GM19372 (cell line): ENCODE measurements around the gene SEZ6.

Experiments used
- ATAC-seq: cut with Tn5 transposase; IDR thresholded peaks from one replicate; pipeline ENCODE4 v1.9.1; 2021; ENCODE audit warnings: mild to moderate bottlenecking, low read depth, moderate library complexity; ENCODE audit not compliant: unreplicated experiment

The SEZ6 gene

GRCh38 chr17:28978356-28978964 lies 27.4 kb downstream of the SEZ6 start:
- ATAC-seq, result no peak

GRCh38 chr17:28977659-28978355 lies 28.0 kb downstream of the SEZ6 start:
- ATAC-seq, result no peak

DNA sequence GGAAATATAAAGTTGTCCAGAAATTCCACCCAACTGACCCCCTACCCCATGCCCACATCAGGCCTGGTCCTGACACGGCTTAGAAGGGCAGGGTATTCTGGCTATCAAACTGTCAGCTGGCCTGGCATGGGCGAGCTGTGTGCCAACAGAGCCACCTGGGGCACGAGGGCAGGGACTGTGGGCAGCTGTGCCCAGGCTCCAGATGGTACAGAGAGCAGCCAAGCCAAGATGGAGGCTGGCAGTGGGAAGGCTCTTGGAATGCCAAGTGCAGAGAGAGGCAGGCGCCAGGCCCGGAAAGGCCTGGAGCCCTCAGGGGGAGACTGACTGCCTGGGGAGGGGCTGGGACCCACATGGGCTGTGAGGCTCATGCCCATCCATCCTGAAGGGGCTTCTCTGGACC lies 30.2 kb downstream of the SEZ6 start:
- no peak for ATAC-seq

DNA sequence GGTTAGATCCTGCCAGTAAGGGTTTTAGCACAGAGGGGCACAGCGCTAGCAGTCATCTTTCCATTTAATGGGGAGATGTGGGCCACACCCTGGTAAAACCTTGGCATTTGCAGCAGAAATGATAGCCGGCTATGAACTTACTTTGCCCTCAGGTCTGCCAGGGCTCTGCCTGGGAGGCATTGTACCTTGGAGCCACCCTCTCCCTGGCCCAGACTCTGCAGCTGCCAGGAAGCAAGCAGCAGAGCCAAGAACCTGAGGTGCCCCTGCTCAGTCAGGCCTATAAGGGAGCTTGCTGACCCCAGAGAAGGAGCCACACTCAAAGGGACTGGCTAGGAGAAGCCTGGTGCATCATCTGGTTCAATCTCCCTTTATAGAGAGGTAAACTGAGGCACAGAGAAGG lies 30.8 kb downstream of the SEZ6 start:
- ATAC-seq, result no peak

GRCh38 chr17:28974451-28974850 lies 31.4 kb downstream of the SEZ6 start:
- no peak for ATAC-seq

DNA sequence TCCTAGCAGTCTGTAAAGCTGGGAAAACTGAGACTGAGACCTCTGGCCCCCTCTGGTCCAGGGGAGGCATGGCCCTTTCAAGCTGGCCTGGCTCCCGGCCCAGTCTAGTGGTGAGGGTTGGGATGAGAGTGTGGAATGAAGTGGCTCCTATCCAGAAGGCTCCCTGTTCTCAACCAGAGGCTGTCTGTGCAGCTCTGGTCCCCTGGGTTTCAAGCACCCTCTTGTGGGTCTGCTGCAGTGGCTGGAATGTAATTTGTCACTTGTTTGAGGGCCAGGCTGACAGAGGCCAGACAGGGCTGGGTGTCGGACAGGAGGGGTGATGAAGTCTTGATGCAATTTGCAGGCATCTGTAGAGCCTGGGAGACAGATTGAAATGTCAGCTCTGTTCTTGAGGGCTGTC lies 32.4 kb downstream of the SEZ6 start:
- no peak for ATAC-seq

DNA sequence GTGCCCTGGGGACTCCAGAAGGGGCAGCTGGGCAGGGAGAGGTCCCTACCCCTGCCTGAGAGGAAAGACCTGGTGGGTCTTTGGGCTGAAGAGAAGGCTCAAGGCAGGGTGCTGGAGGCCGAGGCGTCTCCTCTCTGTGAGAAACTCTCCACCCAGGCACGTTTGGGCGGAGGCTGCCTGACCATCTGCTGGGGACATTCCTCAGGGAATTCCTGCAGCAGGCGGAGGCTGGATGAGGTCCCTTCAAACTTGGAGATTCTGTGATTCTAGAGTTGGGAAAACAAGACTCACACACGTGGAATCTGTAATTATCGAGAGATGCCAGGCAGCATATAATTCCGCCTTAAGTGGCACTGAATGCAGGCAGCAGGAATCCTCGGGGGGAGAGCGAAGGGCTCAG lies 33.4 kb downstream of the SEZ6 start:
- no peak for ATAC-seq

GRCh38 chr17:28970879-28971278 lies 35.0 kb downstream of the SEZ6 start:
- ATAC-seq, result no peak

DNA sequence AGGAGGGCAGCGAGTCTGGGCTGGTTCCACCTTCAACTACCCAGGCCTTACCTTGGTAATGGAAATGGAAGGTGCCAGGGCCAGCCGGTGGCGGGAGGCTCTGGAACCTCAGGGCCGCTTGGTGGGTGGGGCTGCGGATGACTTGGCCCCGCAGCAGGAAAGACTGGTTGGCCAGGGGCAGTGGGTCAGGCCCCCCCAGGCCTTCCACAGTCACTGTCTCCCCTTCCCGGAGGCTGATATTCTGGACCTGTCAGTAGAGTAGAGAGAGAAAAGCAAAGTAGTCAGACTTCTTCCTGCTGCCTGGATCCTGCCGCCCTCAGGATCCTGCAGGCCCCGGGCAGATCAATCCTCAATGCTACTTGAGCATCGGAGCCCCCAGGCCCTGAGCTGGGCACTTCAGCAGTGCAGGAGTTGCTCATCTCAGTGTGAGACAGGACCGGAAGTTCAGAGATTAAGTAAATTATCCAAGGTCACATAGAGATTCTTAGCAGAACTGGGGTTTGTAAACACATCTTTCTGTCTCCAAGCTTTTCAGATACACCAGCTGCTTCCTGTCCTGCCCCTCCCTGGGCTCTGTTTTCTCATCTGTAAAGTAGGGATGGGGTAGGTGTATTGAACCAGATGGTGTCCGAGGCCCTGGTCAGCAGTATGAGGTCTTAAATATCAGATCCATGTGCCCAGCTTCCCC lies 36.0 kb downstream of the SEZ6 start:
- no peak for ATAC-seq

GRCh38 chr17:28968914-28969295 lies 36.9 kb downstream of the SEZ6 start:
- no peak for ATAC-seq

DNA sequence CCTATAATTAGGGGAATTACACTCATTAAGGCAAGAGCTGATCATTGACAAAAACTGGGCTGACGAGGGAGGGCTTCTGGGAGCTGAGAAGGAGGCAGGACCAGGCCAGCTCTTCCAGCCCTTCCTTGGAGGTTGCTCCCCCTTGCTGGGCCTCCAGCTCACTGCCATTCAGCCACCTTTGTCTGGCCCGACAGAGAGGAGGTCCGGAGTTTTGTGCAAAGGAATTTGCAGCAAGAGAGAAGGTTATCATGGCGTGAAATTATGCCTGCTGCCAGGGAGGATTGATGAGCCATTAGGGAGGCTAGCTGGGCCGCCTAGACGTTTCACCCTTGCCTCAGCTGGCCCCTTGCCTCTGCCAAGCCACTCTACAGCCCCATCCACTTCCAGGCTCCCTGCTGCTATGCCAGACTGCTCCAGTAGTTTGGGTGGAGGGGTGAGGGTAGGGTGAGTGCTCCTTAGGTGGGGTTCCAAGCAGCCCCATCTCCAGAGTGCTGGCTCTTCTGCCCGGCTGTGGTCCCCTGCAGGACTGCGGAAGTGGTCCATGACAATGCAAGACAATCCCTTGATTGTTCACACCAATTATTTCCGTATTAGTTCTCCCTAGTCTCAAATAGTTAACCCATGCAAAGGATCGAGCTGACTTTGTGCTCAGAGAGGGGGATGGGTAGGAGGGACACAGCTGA lies 37.5 kb downstream of the SEZ6 start:
- no peak for ATAC-seq

DNA sequence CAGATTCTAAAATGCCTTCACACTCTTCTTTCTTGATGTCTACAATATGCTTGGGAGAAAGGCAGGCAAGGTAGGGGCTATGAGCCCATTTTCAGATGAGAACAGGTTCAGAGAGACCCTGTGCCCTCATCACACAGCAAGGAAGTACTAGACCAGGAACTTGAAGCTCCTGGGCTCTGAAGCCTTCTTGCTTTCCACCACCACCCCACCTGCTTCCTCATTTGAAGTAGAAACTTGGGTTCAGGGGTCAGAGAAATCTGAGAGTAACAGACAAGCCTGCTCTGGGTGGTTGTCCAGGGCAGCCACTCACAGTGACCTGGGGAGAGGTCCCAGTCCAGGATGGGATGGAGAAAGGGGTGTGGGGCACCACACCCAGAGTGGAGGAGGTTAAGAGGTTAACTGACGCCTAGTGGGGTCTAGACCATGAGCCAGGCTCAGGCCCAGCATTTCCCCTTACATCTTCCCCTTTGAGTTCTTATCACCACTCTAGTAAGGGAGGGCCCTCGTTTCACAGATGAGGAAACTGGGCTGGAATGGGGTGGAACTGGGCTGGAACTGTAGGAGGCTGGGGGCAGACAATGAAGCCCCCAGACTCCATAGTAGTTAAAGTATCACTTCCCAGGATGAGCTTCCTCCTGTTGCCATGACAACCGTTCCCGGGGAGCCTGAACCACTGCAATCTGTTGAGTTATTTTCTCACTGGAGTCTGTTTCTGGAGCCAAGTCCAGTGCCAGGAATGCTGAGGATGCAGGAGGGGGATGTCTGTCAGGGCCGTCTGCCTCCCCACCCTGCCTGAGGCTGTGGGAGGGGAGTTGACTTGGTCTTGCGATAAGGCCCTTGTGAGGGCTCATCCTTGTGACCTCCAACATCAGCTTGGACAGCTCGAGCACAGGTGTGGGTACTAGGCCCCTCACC lies 38.4 kb downstream of the SEZ6 start:
- no peak for ATAC-seq

DNA sequence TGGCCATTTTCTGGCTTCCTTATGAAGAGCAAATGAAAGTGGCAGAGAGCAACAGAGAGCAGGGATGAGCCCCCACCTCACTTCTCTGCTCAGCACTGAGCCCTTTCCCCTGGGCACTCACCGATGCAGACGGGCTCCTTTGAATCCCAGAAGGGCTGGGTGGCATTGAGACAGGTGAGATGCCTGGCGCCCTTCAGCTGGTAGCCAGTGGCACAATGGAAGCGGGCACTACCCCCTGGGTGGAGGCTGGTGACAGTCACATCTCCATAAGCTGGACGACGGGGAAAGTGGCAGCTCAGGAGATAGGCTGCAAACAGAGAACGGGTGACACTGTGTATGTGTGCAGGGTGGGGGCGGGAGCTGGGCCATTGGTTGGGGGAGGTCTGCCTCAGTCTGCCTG lies 42.0 kb downstream of the SEZ6 start:
- no peak for ATAC-seq

DNA sequence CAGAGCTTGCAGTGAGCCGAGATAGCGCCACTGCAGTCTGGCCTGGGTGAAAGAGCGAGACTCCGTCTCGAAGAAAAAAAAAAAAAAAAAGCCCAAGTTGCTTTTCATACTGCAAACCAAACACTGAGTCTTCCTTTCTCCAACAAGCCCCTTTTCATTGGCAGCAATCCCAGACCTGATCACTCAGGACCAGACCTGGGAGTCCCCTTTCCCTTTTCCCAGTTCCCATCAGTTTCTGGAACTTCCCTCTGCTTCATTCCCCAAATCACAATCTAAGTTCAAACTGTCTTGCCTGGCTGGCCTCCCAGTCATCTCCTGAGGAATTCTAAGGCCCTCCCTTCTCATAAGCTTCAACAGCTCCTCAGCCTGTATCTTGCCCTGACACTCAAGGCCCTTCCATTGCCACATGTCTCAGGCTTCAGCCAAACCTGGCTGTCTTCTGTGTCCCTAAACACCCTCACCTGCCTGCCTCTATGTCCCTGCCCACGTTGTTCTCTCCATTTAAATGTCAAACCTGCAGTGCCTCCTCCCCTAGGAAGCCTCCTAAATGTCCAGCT lies 42.7 kb downstream of the SEZ6 start:
- ATAC-seq, result no peak

- no peak for ATAC-seq
Measured at GRCh38 chr17:28961391-28961790, 44.4 kb downstream of the SEZ6 start.

DNA sequence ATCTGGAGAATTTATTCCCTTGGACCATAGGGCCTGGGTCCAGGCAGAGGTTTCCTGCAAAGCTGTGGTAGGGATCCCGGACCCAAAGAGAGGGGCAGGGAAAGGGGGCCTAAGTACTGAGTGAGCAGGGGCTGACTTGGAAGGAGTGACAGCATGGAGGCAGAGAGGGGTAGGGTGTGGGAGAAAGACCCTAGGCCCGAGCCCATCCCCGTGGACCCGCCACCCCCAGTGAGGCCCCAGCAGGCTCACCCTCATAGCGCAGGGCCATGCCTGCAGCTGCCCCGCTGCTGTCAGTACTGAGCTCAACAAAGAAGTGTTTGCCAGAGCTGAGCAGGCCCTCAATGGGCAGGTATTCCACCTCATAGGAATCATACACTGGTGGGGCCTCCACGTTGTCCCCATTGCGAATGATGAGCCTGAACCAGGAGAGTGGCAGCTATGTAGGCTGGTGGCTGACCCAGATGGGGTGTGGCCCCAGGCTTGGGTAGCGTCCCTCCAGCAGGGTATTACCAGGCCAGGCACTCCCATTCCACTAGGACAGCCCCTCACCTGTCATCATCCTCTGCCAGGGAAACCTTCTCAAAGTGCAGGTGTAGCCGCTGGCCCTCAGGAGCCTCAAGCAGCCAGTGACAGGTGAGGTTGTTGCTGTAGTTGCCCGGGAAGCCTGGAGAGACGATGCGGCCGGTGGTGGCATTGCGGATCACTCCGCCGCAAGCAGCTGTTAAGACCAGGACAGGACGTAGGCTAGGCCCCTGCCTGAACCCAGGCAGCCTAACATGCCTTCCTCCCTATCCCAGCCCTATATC lies 45.4 kb downstream of the SEZ6 start:
- ATAC-seq, result no peak

DNA sequence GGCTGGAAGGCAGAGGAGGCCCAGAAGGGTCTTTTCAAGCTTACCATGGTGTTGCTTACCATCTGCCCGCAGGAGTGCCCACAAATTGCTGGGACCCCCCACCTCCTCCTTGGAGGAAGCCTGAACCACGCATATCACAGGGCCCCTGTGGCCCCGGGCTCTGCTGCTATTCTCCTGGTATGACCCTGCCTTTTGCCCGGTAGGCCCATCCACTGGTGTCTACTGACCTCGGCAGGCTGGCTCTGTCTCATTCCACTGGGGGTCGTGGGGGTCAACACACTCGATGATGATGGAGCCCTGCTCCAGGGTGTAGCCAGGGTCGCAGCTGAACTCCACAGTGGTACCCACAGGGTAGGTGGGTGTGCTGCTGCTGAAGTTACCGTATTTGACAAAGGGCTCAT lies 46.4 kb downstream of the SEZ6 start:
- no peak for ATAC-seq

- ATAC-seq, result no peak
Measured at GRCh38 chr17:28958820-28959455, 46.9 kb downstream of the SEZ6 start.

- no peak for ATAC-seq
Measured at GRCh38 chr17:28957992-28958355, 47.9 kb downstream of the SEZ6 start.
